HG03442 (cell line): ENCODE measurements around the gene ANKFY1.
"Not testable (repeated sequence)": the region's sequence is repeated elsewhere in the genome, so short reads cannot be mapped to it uniquely, and the experiment has no call there.

Experiments
- ATAC-seq: cut with Tn5 transposase; IDR thresholded peaks from one replicate; pipeline ENCODE4 v1.9.1; 2021; ENCODE audit warnings: mild to moderate bottlenecking, moderate library complexity; ENCODE audit not compliant: unreplicated experiment

The ANKFY1 gene

DNA sequence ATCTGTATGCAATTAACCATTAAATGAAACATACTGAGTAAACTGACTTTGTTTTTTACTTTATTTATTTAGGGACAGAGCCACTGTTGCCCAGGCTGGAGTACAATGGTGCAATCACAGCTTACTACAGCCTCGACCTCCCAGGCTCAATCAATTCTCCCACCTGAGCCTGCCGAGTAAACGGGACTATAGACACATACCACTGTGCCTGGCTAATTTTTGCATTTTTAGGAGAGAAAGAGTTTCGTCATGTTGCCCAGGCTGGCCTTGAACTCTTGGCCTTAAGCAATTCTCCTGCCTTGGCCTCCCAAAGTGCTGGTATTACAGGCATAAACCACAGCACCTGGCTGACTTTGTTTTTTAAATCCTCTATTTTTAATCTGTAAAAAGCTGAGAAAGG, 42.6 kb downstream of the ANKFY1 start:
- ATAC-seq: no peak

DNA sequence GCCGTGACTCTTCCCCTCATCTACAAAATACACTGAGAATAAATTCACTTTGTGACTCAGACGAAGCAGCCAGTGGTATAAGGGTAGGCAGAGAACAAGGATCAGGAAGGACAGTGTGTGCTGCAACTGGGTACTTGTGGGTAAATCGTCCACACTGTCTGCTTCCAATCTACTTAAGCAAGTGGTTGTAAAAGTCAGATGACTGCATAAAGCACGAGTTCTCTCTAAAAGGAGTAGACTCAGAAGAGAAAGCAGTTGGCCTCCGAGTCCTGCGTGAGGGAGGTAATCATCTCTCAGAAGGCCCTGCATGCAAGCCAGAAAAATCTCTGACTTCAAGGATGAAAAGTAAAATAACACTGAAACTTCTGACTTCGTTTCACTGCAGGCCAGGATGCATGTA, 43.1 kb downstream of the ANKFY1 start:
- ATAC-seq: no peak

DNA sequence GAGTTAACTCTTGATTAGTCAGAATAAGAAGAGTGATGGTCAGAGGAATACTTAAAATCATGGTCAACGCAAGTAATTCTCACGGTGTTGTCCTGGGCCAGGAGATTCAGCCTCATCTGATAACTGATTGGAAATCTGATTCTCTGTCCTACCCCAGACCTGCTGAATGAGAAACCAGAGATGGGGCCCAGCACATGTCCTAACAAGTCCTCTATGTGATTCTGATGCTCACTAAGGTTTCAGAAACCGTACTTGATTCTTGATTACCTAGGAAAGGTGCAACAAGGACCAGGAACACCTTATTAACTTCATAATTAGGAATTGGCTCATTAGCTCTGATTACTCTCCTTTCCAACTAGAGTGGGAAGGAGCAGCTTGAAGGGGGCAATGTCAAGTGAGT, 44.5 kb downstream of the ANKFY1 start:
- no peak for ATAC-seq

DNA sequence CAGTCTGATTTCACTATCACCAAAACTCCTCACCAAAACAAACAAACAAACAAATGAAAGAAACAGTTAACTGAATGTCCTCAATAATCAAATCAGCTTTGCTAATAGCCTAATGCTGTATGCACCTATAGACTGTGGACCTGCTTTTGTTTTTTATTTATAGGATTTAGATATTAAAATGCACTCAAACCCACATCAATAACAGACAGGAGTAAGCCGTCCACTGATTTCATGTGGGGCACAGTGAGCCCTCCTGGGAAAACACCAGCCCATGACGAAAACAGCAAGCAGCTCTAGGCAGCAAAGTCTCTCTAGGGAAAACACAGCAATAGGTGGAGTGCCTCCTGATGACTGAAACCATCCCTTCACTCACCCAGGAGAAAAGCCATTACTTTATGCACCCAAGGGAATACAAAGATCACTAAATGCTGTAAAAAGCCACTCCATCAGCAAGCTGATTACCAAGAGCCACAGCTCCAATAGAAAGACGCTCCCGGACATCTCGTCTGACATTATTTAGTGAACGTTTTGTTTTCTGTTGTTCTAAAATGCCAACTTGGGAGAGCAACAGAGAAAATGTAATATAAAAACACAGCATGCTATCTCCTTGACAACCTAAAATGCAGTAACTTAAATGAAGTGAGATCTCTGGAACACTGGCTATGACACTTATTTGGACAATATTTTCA, 47.8 kb downstream of the ANKFY1 start:
- no peak for ATAC-seq

DNA sequence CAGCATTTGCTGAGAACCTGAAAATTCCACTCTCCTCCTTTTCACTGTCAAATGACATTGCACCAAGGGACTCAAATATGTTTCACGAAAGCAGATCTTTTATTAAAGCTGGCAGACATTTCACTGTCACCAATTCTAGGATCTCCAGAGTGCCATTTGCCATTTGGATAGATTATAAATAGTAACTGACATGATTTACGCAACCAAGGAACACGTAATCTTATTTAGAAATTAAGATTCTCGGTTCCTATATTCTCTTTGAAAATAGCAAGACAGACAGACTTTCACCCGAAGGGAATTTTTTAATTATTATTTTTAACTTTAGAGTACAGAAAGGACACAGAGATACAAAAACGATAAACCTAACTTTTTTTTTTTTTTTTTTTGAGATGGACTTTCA, 49.6 kb downstream of the ANKFY1 start:
- no peak for ATAC-seq

DNA sequence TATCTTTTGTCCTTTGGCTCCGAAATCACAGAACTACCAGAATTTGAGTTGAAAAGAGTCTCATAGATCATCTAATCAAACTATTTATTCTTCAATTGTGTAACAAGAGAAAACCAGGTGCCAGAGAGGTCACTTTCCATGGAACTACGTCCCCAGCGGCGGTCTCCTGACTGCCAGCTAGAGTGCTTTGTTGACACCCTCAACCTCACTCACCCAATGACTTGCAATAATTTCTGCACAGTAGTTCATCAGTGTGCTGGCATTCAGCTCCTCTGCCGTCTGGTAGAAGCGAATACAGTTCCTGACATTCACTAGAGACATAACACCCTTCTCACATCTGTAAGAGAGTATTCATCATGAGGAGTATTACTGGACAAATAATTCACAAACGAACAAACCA, 54.2 kb downstream of the ANKFY1 start:
- ATAC-seq: no peak

DNA sequence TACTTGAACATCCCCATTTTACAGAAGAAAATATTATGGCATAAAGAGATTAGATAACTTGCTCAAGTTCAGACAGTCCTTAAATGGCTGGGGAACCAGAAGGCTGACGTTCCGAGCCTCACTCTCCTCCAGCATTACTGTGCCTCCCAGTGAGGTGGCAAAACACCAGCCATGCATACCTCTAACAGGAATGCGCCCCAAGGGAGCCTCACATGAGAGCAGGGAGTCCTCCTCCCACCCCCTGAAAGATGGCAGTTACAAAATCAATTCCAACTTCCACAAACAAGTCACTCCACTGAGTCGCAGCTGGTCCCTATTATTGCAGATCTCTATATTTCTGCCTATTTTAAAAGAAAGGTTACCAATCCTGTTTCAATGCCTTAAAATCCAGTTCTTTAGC, 55.5 kb downstream of the ANKFY1 start:
- ATAC-seq: no peak

DNA sequence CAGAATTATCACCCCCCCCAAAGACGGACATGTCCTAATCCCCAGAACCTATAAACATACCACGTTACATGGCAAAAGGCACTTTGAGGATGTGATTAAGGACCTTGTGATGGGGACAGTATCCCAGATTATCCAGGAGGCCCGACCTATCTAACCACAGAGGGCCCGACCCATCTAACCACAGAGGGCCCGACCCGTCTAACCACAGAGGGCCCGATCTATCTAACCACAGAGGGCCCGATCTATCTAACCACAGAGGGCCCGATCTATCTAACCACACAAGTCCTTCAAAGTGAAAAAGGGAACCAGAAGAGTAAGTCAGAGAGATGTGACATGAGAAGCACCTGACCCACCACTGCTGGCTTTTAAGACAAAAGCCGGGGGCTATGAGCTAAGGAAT, 56.8 kb downstream of the ANKFY1 start:
- no peak for ATAC-seq

DNA sequence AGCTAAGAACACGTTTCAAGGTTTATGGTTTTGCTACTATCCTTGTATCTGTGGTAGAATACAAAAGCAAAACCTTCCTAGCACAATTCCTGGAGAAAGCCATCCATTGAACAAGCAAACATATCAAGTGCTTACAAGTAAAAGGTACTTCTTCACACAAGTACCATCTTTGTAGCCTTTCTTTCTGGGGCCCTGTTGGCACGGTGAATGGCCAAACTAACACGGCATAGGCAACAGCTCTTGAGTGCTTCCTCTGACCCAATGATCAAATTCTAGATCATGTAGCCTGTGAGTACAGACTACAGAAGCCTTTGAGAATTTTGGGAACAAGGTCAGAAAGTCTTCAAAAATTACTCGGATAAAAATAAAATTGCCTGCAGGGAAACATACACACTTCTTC, 57.9 kb downstream of the ANKFY1 start:
- no peak for ATAC-seq

DNA sequence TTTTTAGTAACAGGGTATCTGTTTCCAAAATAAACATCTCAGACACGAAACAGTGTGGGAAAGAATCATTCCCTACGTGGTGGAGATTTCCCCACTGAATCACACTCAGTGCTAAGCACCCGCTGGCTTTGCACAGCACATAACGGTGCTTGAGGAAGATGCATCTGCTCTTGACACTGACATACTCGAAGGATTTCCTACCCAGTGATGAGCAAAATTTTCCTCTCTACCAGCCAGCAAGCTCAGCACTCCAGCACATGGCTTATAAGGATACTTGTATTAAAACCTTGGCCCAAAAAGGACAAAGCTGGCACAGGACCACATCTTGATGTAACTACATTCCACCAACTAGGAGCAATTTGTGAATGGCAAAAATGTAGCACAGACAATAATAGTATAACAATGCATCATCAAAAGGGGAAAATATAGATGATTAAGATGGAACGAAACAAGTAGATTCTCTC, 59.0 kb downstream of the ANKFY1 start:
- ATAC-seq: no peak

DNA sequence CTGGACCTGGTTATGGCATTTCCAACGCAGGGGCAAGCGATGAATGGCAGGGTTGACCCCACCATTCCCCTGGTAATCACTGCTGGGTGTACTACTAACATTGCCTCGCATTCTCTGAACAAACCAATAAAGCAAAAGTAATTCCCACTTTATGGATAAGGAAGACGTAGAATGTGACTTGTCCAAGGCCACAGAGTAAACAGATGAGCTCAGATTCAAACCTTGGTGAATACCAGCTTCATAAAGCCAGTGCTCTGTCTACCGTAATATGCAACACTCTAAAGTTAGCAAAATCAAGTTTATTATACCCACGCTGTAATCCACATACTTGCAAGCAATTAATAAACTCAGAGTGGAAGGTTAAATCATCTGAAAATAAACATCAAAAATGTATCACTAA, 59.6 kb downstream of the ANKFY1 start:
- ATAC-seq: no peak

DNA sequence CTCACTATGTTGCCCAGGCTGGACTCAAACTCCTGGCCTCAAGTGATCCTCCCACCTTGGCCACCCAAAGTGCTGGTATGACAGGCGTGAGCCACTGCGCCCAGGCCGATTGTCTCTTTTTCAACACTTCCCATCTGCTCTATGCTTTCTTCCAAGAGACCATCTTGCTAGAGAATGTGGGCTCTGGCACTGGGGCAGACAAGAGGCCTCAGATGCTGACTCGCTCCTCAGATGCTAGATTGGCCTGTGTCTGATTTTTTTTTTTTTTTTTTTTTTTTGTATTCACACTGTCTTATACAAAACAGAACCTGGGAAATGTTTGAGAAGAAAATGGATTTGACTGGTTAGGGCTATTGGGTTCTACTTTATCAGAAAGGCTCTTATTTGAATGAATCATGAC, 62.6 kb downstream of the ANKFY1 start:
- ATAC-seq: no peak

DNA sequence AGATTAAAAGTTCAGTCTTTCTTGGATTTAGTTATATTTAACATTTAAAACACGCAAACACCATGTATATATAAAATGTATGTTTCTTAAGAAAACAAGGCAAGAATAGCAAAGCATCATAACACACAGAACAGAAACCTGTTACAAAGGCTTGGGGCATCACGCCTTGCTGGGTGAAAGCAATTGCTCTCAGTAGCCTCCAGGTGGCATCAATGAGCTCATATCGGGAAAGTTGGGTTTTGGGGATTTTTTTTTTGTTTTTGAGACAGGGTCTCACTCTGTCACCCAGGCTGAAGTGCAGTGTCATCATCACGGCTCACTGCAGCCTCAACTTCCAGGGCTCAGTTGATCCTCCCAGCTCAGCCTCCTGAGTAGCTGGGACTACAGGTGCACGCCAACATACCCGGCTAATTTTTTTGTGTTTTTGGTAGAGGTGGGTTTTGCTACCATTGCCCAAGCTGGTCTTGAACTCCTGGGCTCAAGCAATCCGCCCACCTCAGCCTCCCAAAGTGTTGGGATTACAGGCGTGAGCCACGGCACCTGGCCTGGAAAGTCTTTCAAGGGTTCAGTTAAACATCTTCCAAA, 63.9 kb downstream of the ANKFY1 start:
- no peak for ATAC-seq

DNA sequence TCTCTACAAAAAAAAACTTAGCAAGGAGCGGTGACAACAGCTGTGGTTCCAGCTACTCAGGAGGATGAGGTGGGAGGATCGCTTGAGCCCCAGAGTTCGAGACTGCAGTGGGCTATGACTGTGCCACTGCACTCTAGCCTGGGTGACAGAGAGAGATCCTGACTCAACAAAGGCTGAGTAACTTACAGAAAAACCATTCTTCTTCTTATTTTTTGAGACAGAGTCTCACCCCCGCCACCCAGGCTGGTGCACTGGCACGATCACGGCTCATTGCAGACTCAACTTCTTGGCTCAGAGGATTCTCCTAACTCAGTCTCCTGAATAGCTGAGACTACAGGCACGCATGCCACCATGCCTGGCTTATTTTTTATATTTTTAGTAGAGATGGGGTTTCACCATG, 64.8 kb downstream of the ANKFY1 start:
- ATAC-seq: no peak

DNA sequence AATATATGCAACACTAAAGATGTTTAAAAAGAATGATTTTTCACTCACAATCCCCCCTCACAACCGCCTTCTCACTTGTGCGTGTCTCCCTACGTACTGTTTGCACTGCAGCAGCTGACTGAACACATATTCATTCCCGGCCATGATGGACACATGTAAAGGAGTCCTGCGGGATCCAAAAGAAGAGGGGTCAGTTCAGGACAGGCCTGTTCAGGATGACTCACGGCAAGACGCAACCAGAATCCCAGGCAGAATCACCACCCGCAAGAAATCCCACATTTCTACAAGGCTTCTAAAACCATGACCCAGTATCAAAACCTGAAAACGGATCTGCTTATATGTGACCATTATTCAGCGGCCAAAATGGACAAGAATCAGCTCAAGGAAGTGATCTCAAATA, 68.5 kb downstream of the ANKFY1 start:
- ATAC-seq: no peak

DNA sequence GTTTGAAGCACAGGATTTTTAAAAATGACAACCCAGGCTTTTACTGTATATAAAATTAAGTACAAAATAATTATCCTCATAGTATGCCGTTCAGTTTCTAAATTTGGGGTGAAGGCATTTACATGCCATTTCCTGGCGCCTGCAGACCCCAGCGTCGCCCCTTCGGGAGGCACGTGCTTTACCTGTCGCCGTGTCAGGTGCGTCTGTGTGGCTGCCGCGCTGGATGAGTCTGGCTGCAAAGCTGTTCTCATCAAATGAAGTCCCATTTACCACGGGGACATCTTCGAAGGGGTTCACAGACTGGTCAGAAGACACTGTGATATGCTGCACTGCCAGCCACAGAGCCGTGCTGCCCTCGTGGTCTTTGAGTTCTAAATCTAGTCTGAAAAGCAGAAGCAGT, 69.0 kb downstream of the ANKFY1 start:
- no peak for ATAC-seq

DNA sequence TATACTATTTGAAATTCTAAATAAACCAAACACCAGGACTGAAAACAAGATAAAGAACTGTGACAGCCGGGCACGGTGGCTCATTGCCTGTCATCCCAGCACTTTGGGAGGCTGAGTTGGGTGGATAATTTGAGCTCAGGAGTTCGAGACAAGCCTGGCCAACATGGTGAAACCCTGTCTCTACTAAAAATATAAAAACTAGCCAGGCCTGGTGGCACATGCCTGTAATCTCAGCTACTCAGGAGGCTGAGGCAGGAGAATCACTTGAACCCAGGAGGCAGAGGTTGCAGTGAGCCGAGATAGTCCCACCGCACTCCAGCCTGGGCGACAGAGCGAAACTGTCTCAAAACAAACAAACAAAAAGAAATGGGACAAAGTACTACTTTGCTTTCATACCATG, 73.0 kb downstream of the ANKFY1 start:
- not testable (repeated sequence) for ATAC-seq

DNA sequence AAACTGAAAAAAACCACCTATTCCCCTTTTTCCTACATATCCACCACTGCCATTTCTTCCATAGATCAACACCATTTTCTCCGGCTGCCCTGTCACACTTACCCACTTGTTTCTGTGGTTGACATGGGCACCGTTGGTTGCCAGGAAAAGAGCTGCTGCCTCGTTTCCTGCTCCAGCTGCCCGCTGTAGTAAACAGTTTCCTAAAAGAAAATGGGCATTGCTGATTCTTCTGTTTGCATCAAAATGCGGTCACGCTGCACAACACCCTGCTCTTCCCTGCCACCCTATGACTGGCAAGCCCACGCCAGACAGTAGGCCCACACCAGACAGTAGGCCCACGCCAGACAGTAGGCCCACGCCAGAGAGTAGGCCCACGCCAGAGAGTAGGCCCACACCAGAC, 74.5 kb downstream of the ANKFY1 start:
- no peak for ATAC-seq

DNA sequence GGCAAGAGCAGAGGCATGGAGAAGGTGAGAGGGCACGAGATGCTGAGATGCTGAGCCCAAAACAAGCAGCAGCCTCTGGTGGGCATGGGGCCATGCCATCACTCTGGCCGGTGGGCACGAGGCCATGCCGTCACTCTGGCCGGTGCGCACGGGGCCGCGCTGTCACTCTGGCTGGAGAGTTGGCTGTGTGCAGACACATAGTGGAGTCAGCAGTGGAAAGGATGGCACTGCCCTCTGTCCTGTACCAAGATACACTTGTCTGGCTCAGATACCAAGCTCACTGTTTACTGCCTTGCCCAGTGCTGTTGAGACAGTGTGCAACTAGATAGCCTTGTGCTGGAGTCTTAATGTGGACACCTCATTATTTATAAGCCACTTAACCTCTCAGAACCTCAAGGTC, 75.7 kb downstream of the ANKFY1 start:
- ATAC-seq: no peak

DNA sequence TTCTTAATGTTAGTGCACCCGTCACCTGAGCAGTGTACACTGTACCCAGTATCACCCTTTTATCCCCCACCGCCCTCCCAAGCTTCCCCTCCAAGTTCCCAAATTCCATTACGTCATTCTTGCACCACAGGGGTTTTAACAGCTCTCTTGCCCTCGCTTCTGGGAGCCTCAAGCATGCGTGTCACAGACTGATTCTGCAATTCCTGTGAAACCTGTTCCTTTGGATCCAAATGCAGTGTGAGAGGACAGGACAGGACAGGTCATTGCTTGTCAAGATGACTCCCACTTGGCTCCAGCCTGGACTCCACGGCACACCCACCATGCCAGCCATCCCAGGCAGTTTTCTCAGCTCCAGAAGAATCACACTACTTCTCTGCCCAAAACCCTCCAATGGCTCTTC, 76.7 kb downstream of the ANKFY1 start:
- ATAC-seq: no peak

DNA sequence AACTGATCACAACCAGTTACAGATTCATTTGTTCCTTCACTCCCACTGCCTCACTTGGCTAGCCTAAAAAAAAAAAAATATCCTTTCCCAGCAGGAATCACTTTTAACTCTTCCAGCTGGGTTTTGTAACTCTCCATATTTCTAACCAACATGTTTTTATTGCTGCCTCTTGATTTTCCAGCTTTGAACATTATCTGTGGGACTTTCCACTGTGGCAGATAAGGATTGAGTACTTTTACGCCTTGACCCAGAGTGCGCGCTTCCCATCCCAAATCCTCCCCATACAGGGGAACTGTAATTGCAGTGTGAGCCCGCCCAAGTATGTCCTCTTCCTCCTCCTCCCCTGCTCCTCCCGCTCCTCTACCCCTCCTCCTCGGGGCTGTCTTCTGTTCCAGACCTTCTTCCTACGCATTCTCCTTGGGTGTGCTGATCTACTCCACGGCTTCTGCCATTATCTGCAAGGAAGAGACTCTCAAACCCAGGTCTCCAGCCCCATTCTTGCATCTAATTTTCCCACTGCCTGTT, 77.4 kb downstream of the ANKFY1 start:
- ATAC-seq: no peak

DNA sequence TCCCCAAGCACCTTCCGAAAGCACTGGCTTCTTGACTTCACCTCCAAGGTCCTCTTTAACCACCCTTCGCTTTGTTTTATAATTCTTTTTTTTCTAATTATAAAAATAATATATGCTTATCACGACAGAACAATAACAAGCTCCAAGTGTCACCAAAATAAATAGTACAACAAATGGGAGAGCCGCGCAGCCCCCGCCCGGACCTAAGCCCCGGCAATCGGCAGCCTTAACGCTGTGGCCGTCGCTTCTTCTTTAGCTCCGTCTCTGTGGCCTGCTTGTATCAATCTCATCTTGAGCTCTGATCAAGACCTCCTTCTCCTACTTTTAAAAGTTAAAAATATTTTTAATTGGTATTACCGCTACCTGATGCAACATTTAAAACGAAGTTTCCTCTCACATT, 78.1 kb downstream of the ANKFY1 start:
- ATAC-seq: no peak

DNA sequence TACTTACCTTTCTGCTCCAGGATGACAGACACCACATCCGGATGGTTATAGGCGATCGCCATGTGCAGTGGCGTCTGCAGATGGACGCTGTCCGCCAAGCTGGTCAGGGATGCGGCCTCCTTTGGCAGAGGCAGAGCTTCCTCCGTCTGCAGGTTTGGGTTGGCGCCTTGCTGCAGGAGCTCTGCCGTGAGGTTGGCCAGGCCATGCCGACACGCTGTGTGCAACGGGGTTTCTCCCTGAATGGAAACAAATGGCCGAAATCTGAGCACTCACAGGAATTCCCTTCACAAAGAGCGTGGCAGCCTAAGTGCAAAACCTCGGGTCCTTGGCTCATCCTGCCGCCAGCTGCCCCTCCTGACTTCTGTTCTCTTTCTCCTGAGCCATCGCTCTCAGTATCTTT, 79.0 kb downstream of the ANKFY1 start:
- ATAC-seq: no peak
